H1 (cell line): ENCODE data around the gene PHKA1. TPM values are rescaled to one million over a fixed set of nuclear protein-coding genes. Genes with fewer than 3 reads are reported as not detected.

Experiments used
- ATF3 ChIP-seq: IDR thresholded peaks from 2 replicates; pipeline ENCODE4 v1.6.1; 2011; ENCODE audit warnings: low read depth, mild to moderate bottlenecking, low read length; ENCODE audit not compliant: insufficient read depth
- CHD7 ChIP-seq: fragments of 300-600 bp; sonication (generic); IDR thresholded peaks from 2 replicates; pipeline ENCODE4 v1.7.1; 2012; ENCODE audit warnings: low read length, moderate library complexity, mild to moderate bottlenecking, inconsistent platforms; ENCODE audit not compliant: insufficient replicate concordance
- E2F6 ChIP-seq: IDR thresholded peaks from 2 replicates; pipeline ENCODE4 v1.6.1; 2012; ENCODE audit warnings: inconsistent platforms
- GABPA ChIP-seq: IDR thresholded peaks from 2 replicates; pipeline ENCODE4 v1.6.1; 2011; ENCODE audit warnings: mild to moderate bottlenecking, low read length, moderate library complexity, borderline replicate concordance; ENCODE audit not compliant: insufficient read depth
- NANOG ChIP-seq: IDR thresholded peaks from 2 replicates; pipeline ENCODE4 v1.6.1; 2011; ENCODE audit warnings: low read length, low read depth, mild to moderate bottlenecking, inconsistent platforms; ENCODE audit not compliant: insufficient read depth, poor library complexity, severe bottlenecking
- RBBP5 ChIP-seq: IDR thresholded peaks from 2 replicates; pipeline ENCODE4 v1.7.1; 2012; ENCODE audit warnings: low read depth, mild to moderate bottlenecking, inconsistent platforms, low read length, moderate library complexity, borderline replicate concordance
- SIN3A ChIP-seq, 2 experiments: IDR thresholded peaks in 1 of 2; conservative IDR thresholded peaks in 1 of 2; 2 replicates each; pipeline ENCODE4 v1.6.1; 2011 to 2012; ENCODE audit warnings: low read length in 2 of 2, improper control_type of control experiment in 1 of 2, low read depth in 1 of 2, mild to moderate bottlenecking in 1 of 2
- polyA plus RNA-seq, 7 experiments: library from polyadenylated mRNA; depleted of rRNA in 3 of 7; stranded (reverse) in 5 of 7; unstranded in 2 of 7; fragments of >200 nt in 5 of 7; fragments of 200-250 nt in 2 of 7; gene quantifications; 1 replicate in 5 of 7; 2 replicates in 1 of 7; 4 replicates in 1 of 7; pipeline versions ENCODE4 v1.2.1 to v1.2.3, GENCODE V29; 2011 to 2013; ENCODE audit warnings: missing spikeins in 2 of 7, mixed read lengths in 2 of 7
- total RNA-seq: library from RNA; stranded (reverse); fragmentation: NEBNext Ultra II Directional; extraction: Animal tissue kit (Norgen Biotek cat#: 25700); gene quantifications from 2 replicates; pipeline ENCODE4 v1.2.1, GENCODE V29; 2021

The PHKA1 gene
- total and polyA plus RNA-seq, 2 of the 8 experiments (the other 6 are each of a cell fraction or from before 2014, with no cell fraction given): 4.2 to 7.2 TPM

GRCh38 chrX:72604112-72604511 is 110.0 kb downstream of the PHKA1 start (continued):
- TF ChIP-seq SIN3A (conservative IDR thresholded peaks at IDR 0.05 in 1 of 2, IDR thresholded peaks at IDR 0.05 in 1 of 2; ENCODE audit: low read depth in 1 of 2, low read length in 2 of 2) (no peak), RBBP5 (no peak), GABPA (no peak), CHD7 (no peak), E2F6 (no peak), ATF3 (no peak), NANOG (no peak)
